Limb (tissue), 2 donors: ENCODE results near the gene IFNL2.
A peak's percentile ranks its signal among the peaks of the same experiment; 100 is the strongest.
"Not testable (repeated sequence)": the region's sequence is repeated elsewhere in the genome, so short reads cannot be mapped to it uniquely, and the experiment has no call there.

Experiments used
- DNase-seq, 2 donors: peaks; one replicate each; pipeline ENCODE4 v3.0.0-alpha.2; 2016; ENCODE audit errors: extremely low spot score in 2 of 2

The IFNL2 gene

DNA sequence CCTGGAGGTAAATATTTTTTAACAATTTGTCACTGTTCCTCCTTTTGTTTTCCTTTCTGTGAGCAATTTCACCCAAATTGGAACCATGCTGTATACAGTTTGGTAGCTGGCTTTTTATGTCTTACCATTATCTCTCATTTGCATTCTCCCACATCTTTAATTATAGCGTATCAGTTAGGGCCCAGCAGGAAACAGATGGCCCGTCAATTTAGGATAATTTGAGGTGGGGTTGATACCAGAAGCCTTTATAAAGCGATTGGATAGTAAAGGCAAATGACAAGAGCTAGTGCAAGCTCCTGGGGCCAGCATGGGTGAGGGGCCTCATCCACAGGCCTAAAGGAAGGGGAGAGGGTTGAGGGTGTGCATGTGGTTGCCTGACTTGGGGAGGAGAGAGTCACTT lies 15.7 kb upstream of the IFNL2 start:
- DNase-seq: no peak

DNA sequence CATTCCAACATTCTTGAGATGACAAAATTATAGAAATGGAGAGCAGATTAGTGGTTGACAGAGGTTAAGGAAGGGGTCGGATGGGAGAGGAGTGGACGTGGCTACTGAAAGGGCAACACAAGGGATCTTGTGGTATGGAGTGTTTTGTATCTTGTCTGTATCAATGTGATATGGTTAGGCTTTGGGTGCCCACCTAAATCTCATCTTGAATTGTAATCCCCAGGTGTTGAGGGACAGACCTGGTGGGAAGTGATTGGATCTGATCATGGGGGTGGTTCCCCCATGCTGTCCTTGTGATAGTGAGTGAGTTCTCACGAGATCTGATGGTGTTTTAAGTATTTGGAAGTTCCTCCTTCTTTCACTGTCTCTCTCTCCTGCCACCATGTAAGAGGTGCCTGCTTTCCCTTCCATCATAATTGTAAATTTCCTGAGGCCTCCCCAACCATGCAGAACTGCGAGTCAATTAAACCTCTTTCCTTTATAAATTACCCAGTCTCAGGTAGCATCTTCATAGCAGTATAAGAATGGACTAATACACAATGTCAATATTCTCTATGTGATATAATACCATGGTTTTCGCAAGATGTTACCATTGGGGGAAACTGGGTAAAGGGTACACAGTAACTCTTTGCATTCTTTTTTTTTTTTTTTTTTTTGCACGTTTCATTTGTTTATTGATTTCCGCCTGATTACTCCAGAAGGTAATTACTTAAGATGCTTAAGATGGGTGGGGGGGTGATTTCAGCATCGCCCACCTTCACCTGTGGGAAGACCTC lies 14.6 kb upstream of the IFNL2 start:
- DNase-seq: no peak

DNA sequence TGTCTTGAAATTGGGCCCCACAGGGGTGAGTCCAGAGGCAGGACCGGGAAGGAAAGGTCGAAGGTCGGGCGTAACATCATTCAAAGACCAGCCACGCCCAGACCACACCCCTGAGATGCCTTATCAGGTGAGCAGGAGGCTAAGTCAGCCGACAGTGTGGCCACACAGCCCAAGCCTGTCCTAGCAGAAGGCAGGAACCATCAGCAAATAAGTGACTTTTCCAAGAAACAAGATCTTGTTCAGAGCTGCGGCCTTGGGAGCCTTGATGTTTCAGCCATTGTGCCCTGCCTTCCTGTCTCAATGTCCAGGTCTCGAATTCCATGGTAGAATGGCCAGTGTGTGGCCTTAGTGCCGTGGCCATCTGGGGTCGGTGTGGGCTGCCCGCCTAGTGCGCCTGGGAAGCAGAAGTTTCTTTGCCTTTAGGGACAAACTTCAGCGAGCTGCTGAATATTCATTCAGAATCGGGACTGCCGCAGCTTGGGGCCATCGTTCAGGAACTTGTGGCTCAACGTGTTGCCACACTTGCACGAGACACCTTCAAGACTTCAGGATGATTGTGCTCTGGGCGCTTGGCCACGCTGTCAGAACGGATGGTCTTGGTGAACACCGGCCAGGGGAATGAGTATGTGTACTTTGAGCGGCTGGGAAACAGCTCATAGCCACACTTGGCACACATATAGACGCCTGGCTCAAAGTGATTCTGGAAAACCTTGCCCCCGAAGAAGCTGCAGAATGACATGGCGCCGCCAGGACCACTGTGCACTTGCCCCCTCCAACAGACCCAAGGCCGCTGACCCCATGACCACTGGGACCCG lies 13.5 kb upstream of the IFNL2 start:
- no peak for DNase-seq

DNA sequence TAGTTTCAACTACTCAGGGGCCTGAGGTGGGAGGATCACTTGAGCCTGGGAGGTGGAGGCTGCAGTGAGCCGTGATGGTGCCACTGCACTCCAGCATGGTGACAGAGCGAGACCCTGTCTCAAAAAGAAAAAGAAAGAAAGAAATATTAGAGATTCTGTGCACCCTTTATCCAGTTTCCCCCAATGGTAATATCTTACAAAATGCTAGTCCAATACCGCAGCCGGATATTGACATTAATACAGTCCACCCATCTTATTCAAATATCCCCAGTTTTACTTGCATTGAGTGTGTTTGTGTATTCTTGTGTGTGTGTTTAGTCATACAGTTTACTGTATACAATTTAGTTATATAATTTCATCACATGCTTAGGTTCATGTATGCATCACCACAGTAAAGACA lies 11.0 kb upstream of the IFNL2 start:
- no peak for DNase-seq

DNA sequence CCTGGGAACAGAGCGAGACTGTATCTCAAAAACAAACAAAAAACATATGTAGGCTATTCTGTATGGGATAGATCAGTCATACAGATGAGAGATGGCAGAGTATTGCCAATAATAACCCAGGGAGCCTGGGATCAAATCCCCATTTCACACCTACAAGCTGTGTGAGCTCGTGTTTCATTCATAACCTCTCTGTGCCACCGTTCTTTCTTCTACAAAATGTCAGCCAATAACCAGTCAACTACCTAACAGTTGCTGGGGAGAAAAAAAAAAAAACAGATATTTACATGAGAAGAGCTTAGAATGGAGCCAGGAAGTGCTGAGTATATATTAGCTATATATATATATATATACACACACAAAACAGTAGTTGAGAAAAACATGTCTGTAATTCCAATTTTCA lies 6.5 kb upstream of the IFNL2 start:
- no peak for DNase-seq

DNA sequence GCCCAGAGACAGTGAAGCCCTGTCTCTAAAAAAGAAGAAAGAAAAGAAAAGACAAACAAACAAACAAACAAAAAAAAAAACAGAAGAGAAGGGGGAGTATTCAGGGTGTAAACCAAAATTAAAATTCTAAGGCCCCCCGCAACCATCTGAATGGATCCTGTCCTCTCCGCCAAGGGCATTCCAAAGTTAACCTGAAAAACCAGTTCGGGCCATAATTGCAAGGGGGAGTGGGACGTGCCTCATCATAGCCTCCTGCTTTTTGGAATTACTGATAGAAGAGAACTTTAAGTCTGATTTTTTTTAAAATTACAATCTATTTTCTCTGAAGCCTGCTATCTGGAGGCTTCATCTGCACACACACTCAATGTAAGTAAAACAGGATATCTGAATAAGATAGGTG lies 5.7 kb upstream of the IFNL2 start:
- no peak for DNase-seq

DNA sequence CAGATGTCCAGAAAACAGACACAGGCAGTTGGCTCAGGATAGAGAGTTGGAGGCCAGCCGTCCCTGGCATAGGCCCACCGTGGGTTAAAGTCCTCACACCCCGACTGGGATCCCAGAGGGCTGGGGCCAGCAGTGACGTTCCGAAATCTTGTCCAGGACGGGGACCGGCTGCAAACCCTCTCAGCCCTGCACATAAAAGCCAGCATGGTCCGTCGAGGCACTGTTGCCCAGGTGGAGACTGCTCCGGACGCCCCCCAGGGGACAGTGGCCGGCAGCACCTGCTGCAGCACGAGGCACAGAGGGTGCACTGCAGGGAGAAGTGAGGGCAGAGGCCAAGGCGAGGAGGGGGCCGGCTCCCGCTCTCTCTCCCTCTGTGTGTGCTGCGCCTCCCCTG lies 4.3 kb upstream of the IFNL2 start:
- DNase-seq: no peak

DNA sequence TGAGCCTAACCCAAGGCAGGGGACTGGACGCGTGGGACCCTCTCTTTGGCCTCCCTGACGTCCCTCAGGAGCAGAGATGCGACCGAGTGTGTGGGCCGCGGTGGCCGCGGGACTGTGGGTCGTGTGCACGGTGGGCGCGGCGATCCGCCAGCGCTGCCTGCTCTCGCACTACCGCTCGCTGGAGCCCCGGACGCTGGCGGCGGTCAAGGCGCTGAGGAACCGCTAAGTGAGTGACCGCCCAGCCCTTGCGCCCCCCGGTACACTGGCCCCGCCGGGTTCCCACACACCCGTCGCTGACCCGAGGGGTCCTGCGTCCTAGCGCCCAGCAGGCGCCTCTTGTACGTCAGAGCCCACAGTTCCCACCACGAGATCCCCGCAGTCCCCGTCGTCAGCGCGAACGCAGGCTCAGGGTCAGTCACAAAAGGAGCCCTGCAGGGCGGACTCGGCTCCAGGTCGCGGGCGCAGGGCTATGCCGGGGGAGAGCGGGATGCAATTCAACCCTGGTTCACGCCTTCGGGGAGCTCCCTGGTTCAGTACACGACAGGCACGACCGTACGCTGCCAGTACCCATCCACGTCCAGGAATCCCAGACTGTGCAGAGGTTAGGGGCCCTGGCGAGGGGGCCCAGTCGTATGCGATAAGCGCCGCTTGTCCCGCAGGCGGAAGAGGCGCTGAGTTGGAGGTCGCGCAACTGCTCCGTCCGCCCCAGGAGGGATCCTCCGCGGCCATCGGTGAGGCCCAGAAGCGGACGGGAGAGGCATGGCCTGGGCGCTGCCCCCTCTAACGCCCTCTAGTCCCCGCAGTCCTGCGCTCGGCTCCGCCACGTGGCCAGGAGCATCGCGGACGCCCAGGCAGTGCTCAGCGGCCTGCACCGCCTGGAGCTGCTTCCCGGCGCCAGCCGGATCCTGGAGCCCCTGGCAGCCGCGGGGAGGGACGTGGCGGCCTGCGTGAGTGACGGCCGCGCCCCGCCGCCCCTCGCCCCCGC lies 3.6 kb upstream of the IFNL2 start:
- peak; percentile 5 to 54 for DNase-seq

DNA sequence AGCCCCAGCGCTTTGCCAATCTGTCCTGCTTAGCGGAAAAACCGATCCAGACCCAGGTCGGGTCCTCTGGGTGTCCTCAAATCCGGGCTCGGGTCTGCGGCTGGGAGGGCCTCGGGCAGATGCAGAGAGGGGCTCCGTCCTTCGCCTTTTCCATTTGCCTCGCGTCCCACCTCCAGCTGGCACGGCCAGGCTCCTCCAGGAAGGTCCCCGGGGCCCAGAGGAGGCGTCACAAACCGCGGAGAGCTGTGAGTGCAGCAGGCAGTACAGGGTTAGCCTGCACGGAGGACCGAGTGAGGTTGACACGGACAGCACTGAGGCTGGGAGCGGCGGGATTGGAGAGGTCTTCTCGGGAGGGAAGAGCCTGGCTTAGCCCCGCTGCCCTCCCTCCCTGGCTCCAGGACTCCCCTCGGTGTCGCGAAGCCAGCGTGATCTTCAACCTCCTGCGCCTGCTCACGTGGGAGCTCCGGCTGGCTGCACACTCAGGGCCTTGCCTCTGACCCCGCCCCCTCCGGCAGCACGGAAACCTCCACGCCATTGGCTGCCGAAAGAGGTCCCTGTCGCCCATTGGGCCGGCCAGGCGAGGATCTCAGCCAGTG lies 2.8 kb upstream of the IFNL2 start:
- DNase-seq: peak in 1 of 2 donors; percentile 37

DNA sequence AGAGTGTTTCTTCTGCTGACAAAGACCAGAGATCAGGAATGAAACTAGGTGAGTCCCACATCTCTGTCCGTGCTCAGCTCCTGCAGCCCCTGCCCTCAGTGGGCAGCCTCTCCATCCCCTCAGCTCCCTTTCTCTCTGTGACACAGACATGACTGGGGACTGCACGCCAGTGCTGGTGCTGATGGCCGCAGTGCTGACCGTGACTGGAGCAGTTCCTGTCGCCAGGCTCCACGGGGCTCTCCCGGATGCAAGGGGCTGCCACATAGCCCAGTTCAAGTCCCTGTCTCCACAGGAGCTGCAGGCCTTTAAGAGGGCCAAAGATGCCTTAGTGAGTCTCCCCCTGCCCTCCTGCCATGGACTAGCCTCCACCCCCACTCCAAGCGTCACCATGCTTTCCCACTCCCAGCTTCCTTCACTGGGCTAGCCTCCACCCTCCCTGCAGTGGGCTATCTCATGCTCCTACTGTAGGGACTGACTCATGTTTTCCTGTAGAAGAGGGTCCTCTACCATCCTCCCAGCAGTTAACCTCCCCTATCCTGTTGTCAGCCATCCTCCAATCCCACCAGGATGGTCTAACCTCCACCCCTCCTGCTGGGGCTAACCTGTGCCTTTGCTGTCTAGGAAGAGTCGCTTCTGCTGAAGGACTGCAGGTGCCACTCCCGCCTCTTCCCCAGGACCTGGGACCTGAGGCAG lies 481 bp downstream of the IFNL2 start:
- DNase-seq: not testable (repeated sequence)

DNA sequence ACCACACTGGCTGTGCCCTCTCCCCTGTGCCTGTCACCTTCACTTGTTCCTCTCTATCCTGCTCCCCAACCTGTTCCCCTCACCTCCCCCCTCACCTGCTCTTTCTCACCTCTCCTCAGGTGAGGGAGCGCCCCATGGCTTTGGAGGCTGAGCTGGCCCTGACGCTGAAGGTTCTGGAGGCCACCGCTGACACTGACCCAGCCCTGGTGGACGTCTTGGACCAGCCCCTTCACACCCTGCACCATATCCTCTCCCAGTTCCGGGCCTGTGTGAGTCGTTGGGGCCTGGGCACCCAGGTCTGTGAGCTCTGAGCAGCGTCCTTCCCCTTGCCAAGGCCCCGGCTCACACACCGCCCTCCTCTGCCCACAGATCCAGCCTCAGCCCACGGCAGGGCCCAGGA lies 1.2 kb downstream of the IFNL2 start:
- DNase-seq: not testable (repeated sequence)

DNA sequence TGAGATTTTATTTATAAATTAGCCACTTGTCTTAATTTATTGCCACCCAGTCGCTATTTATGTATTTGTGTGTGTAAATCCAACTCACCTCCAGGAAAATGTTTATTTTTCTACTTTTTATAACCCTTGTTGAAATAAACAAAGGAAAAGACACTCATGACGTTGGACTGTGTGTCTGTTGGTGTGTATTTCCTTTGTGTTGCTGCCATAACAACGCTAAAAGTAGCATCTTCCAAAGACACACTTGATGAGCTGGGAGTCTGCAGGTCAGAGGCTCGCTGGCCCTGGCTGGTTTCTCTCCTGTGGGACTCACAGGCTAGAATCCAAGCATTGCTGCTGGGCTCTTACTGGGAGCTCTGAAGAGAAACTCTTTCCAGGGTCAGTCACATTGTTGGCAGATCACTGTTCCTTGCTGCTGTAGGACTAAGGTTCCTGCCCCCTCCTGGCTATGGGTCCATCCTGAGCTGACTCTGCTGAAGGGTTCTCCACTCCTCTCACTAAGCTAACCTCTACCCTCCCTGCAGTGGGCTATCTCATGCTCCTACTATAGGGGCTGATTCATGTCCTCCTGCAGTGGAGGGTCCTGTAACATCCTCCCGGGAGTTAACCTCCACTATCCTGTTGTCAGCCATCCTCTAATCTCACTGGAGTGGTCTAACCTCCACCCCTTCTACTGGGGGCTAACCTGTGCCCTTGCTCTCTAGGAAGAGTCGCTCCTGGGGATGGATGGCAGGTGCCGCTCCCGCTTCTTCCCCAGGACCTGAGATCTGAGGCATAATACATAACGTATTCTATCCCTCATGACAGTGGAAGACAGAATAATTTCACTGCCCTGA lies 2.1 kb downstream of the IFNL2 start:
- no peak for DNase-seq

DNA sequence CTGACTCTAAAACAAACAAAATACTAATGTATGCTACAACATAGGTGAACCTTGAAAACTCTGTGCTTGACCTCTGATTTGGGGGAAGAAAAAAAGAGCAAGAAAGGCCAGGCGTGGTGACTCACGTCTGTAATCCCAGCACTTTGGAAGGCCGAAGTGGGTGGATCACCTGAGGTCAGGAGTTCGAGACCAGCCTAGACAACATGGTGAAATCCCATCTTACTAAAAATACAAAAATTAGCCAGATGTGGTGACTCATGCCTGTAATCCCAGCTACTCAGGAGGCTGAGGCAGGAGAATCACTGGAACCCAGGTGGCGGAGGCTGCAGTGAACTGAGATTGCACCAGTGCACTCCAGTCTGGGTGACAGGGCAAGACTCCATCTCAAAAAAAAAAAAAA lies 5.7 kb downstream of the IFNL2 start:
- DNase-seq: not testable (repeated sequence)

DNA sequence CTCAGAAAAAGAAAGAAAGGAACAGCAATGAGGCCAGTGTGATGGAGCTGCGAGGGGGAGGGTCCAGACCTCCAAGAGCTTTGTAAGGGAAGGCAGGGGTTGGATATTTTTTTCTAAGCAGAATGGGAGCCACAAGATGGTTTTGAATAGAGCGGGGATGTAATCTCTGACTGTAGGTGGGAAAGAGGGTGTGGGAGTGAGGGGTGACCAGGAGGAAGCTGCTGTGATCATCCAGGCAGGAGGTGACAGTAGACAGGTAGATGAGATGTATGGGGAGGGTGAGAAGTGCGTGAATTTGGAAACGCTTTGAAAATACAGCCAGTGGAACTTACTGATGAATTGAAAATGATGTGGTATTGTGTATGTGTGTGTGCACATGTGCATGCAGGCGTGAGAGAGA lies 7.4 kb downstream of the IFNL2 start:
- no peak for DNase-seq

DNA sequence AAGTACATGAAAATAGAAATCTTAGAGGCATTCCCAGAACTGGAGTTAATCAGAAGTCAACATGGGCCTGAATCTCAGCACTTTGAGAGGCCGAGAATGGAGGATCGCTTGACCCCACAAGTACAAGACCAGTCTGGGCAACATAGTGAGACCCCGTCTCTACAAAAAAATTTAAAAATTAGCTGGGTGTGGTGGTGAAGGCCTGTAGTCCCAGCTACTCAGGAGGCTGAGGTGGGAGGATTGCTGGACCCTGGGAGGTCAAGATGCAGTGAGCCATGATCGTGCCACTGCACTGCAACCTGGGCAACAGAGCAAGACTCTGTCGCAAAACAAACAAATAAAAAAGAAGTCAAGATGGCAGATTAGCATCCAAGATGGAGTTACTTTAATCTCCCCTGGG lies 8.5 kb downstream of the IFNL2 start:
- DNase-seq: no peak

DNA sequence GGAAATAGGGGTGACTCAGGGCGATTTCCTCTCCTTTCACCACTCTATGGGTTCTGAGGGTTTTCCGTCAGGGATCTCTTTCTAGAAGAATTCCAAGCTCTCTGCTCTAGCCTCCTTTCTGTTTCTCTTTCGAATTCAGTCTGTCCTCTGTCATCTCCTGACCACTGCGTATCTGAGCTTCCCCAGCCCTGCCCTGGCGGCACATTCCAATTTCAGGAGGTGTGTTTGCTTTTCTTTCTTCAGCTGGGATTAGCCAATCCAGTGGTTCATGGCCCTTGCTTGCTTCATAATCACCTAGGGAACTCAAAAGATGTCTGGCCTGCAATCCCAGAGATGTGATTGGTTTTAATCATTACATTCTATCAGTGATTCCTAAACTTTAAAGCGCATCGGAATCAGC lies 9.4 kb downstream of the IFNL2 start:
- no peak for DNase-seq

DNA sequence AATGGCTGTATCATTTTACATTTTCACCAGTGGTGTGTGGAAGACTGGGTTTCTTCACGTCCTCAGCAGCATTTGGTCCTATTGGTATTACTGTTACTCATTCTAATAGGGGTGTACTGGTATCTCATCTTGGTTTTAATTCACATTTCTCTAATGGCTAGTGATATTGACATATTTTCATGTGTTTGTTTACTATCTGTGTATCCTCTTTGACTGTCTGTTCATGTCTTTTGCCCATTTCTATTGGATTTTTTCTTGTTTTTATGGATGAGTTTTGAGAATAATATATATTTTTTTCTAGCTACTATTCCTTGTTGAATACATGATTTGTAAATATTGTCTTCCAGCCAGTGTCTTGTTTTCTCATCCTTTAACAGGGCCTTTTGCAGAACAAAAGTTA lies 13.8 kb downstream of the IFNL2 start:
- DNase-seq: no peak

DNA sequence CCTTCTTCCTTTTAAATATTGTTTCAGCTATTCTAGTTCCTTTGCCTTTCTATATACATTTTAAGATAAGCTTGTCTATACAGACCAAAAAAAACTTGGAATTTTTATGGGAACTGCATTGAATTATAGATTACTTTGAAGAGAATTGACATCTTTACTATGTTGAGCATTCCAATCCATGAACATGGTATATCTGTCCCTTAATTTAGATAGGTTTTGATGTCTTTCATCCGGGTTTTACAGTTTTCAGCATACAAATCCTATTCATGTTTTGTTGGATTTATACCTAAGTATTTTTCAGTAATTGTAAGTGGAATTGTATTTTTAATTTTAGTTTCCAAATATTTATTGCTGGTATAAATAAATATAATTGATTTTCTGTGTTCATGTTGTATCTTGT lies 15.8 kb downstream of the IFNL2 start:
- no peak for DNase-seq

DNA sequence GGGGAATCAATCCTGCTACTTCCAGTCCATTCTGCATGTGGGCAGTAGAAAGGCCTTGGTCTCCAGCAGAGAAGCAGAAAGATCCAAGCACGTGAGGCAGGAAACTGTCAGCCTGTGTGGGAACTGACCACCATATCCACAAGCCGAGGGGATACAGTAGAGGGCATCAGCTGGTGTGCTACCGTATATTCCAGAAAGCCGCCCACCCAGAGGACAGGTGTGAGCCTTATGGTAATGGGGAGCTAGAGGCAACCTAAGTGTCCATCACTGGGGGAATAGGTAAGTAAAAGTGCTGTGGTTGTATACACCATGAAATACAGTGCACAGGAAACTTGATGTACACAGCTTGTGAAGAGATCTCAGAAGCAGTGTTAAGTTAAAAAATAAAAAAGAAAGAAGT lies 25.2 kb downstream of the IFNL2 start:
- no peak for DNase-seq
